Panc1 (cell line): ENCODE results near the gene FMN2.

Experiments used
- CTCF ChIP-seq: fragments of 450-650 bp; IDR thresholded peaks from 2 replicates; pipeline ENCODE4 v1.5.1; 2017; ENCODE audit warnings: mild to moderate bottlenecking
- POLR2AphosphoS5 ChIP-seq: IDR thresholded peaks from 2 replicates; pipeline ENCODE4 v1.6.1; 2012; ENCODE audit warnings: mild to moderate bottlenecking, low read depth, low read length, moderate library complexity
- REST ChIP-seq, 2 experiments: IDR thresholded peaks; 2 replicates each; pipeline ENCODE4 v1.6.1; 2011 to 2012; ENCODE audit warnings: low read depth in 2 of 2, control low read depth in 1 of 2, low read length in 1 of 2, mild to moderate bottlenecking in 1 of 2, moderate library complexity in 1 of 2; ENCODE audit not compliant: insufficient read depth in 1 of 2
- SIN3A ChIP-seq: IDR thresholded peaks from 2 replicates; pipeline ENCODE4 v1.6.1; 2012; ENCODE audit warnings: low read depth, mild to moderate bottlenecking, low read length, moderate library complexity, borderline replicate concordance; ENCODE audit not compliant: insufficient read depth
- TCF7L2 ChIP-seq: IDR thresholded peaks from 2 replicates; pipeline ENCODE4 v1.6.1; 2011; ENCODE audit warnings: mild to moderate bottlenecking, low read depth, low read length, inconsistent platforms

- no peak for TF ChIP-seq CTCF
- no peak for TF ChIP-seq POLR2AphosphoS5
- no peak for TF ChIP-seq TCF7L2
- TF ChIP-seq REST (IDR thresholded peaks at IDR 0.05; ENCODE audit: insufficient read depth in 1 of 2, low read depth in 2 of 2, low read length in 1 of 2), result no peak
- TF ChIP-seq SIN3A, result no peak
Measured at GRCh38 chr1:240126821-240127220, 35.1 kb downstream of the FMN2 start.
